Stimulated activated CD8-positive, alpha-beta memory T cell treated with anti-CD3 and anti-CD28 coated beads, Interleukin-15, amount 100 ng/mL, for 1 hour (primary cell): Measurements from ENCODE around the gene MCF2L.

Source experiments
- DNase-seq: peaks from one replicate; pipeline ENCODE4 v3.0.0-alpha.2; 2020; ENCODE audit warnings: low read depth

MCF2L gene

GRCh38 chr13:112962911-112963625 lies 5.9 kb upstream of the MCF2L start:
- no peak for DNase-seq

DNA sequence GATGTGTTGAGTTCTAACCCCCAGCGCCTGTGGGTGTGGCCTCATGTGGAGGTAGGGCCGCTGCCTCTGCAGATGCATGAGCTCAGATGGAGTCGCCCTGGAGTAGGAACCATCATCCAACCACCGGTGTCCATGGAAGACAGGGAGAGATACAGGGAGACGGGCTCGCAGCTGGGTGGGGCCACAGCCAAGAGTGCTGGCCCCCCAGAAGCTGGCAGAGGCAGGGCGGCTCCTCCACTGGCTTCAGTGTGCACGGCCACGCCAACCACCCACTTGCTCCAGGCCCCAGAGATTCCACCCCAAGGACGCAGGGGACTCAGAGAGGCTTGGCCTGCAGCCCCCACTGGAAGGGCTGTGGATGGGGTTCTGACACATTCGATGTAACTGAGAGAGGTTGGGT lies 5.4 kb upstream of the MCF2L start:
- no peak for DNase-seq

- DNase-seq: no peak
Observed at GRCh38 chr13:112964971-112965492, 4.0 kb upstream of the MCF2L start.

DNA sequence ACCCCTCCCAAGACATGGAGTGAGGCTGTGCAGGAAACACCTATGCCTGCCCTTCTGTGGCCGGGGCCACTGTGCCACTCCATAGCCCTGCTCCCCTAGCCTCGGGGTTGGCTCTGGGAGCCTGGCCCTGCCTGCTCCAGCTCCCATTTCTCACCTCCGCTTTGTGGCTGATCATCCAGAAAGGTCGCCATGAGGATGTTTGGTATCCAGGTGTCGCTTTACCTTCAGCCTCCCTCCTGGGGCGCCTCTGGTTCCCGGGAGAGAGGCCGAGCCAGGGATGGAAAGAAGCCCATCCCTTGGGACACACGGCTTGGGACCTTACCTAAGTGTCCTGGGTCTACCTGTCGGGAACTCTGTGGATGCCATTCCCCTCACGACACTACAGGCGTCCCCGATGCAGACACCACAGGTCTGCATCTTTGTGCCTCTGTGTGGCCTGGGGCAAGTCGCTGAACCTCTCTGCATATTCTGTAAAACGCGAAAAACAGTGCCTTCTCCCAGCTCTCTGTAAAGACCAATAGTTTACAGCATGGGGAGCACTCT lies 3.4 kb upstream of the MCF2L start:
- no peak for DNase-seq

DNA sequence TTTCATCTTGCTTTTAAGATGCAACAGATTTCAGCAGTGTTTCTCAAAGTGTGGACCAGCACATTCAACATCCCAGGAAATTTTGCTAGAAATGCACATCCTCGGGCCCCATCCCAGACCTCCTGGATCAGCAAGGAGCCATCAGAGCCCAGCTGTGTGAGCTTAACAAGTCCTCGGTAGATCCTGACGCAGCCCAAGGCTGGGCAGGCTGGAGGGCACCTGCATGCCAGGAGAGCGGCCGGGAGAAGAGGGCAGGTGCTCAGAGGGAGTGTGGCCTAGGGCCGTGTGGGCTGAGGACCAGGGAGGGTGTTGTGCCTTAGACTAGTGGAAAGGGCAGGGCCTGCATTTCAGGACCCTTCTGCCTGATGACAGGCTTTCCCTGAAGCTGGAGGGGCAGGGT lies 2.2 kb upstream of the MCF2L start:
- no peak for DNase-seq

DNA sequence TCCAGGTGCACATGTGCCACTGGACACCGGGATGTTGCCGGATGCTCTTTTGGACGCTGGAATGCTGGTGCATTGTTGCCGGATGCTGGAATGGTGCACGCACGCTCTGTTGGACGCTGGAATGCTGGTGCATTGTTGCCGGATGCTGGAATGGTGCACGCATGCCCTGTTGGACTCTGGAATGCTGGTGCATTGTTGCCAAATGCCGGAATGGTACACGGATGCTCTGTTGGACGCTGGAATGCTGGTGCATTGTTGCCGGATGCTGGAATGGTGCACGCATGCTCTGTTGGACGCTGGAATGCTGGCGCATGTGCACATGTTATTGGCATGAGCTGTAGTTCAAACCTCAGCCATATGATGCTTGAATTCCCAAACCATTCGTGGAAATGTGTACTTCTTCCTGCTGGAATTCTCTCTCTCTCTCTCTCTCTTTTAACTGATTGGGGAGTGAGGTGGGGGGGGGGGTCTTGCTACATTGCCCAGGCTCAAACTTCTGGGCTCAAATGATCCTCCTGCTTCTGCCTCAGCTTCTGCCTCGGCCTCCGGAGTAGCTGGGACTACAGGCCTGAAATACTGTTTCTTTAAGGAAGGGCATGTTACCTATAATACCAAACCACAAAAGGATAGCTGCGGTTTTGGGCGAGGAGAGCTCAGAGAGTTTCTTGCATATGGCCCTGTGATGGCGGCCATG lies 1.2 kb upstream of the MCF2L start:
- no peak for DNase-seq

GRCh38 chr13:112968380-112968909 lies 569 bp upstream of the MCF2L start:
- DNase-seq: peak; percentile 2

DNA sequence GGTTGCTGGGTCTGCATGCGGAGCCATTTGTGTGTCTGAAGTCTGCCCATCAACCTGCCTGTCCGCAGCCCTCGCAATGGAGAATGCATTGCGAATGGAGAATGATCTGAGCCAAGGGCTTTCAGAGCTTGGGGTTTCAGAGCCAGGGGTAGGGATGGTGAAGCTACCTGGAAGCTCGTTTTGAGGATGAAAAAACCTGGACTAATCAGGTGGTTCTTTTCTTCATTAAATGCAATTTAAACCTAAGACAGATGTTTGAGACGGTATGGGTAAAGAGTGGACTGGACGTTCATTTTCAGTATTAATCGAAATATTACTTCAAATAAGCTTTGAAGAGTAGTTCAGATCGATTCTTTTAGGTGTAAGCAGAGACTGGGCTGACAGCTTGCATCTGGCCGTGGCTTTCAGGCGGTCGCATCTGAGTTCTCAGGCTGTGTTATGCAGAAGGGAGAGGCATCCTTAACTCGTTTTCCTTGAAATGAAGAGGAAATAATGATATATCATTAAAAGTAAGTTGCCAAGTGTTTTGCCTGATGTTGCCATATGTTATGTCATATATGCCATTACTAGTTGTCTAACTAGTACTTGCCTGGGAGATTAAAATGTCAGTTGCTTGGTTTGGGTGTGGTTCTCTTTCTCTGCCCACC lies 801 bp downstream of the MCF2L start:
- DNase-seq: no peak

DNA sequence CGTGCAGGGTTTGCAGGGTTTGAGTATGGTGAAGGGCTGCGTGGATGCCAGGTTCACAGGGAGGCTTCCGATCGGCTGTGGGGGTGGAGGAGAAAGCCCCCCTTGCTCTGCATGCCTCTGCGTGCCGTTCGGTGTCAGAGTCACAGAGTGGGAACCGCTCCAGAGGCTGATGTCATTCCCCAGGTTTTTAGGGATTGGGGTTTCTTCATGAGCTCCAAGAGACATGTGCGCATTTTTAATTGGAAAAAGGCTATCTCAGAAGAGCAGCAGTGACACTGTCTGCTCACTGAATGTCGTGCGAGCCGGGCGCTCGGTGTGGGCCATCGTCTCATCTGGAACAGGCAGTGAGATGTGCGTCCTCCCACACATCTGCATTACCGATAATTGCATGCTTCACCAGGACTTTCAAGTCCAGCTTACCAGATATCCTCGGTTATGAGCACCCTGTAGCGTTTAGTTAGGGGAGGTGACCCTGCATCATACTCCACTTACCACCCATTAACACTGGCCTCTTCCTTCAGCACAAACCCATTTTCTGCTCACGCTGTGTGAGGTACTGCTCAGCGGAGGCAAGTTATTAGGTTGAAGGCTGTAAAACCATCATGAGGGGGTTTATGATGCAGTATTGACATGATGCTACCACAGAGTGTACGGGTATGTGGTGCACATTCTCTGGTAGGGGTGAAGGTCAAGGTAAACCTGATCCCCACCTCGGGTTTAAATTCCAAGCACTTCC lies 1.7 kb downstream of the MCF2L start:
- no peak for DNase-seq

GRCh38 chr13:112971288-112971643 lies 2.3 kb downstream of the MCF2L start:
- no peak for DNase-seq

GRCh38 chr13:112972258-112972657 lies 3.2 kb downstream of the MCF2L start:
- DNase-seq: no peak

- no peak for DNase-seq
Observed at GRCh38 chr13:112972867-112973576, 4.0 kb downstream of the MCF2L start.

DNA sequence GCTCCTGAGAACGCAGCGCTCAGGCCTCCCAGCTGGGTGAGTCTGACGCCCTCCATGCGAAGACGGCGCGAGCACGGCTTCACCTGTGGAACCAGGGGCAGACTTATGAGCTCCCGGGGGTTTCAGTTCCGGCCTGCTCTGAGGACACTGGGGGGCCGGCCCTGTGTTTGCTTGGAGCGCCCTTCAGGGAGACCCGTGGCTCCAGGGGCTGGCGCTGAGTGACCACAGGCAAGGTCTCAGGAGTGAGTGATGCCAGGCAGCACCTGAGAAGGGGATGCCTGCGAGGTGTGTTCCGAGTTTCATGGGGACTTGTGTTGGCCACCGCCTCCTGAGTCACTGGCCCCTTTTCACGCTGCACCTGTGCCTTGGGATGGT lies 4.5 kb downstream of the MCF2L start:
- DNase-seq: no peak

DNA sequence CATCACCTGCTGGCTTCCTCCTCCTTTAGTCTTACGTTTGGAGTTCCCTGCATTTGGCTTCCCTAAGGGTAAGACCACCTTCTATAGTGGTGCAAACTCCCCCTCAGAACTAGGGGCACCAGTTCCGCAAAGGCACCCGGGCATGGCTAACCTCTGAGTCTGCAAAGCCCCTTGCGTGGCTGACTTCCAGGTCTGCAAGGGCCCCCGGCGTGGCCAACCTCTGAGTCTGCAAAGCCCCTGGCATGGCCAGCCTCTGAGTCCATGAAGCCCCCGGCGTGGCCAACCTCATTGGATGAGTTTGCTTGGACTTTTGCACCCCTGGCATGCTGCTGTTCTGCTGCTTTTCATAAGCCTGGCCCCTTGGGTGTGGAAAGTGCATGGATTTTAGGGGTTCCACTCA lies 5.1 kb downstream of the MCF2L start:
- no peak for DNase-seq

- DNase-seq: no peak
Observed at GRCh38 chr13:112974671-112975070, 5.7 kb downstream of the MCF2L start.

DNA sequence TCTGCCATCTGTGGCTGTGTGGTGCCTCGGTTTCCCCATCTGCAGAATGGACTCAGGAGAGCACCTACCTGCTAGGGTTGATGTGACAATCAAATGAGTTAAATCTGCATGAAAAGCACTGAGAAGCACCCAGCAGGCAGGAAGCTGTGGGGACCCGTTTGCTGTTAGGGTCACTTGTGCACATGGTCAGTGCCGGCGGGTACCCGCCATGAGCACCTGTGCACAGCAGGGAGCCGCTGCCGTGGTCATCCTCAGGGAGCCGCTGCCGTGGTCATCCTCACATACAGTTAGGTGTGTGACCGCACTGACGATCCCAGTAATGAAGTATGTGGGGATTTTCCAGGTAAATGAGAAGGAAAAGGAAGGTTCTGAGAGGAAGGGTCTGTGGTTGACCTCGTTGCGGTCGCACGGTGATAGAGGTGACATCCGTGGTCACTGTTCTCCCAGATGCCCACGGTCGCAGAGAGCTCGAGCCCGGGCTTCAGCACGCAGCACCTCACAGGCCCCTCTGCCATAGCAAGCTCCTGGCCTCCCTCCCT lies 6.5 kb downstream of the MCF2L start:
- DNase-seq: no peak

DNA sequence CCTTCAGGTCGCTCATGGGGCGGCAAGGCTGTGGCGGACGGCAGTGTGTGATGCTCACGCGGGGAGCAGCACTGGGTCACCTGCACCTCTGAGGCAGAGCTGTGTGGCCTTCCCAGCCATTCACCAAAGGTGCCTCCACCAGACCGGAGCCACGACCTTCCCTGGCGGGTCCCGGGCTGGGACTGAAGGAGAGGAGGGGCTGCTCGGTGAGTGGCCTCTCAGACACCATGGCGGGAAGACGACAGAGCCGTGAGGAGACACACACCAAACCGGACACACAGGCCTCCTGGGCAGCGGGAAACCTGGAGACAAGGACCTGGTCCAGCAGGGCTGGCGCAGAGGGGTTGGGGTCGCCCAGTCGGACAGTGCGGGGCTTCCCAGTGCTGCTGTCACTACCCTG lies 7.5 kb downstream of the MCF2L start:
- DNase-seq: no peak

DNA sequence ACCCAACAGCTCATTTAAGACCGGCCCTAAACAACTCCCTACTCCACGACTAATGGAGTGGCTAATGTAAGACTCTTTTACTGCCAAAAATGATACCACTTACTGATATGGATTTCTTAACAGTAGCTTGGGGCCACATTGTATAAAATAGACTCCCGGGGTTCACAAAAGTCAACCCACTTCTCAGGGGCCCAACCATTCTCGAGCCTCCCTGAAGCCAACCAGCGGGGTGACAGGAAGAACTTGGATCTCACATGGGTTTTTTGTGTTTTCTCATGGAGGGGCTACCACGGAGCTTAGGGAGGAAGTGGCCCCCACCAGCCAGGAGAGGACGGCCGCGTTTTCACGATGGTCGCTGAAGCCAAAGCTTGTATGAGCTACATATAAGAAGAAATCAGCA lies 8.1 kb downstream of the MCF2L start:
- DNase-seq: no peak

DNA sequence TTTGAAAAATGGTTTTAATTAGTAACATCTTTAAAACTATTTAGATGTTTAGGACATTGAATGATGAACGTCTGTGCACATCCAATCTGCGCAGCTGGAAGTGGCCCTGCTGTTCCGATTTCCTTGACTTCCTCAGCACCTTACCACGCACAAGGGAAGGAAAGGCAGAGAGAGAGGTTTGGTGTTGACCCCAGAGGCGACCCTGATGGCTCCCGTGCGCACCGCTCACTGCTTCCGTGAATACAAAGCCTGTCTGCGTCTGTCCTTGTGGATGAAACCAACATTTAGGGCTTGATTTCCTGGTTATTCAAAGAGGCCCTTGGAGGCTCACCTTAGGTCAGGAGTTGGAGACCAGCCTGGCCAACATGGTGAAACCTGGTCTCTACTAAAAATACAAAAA lies 8.5 kb downstream of the MCF2L start:
- DNase-seq: no peak

GRCh38 chr13:112978561-112979405 lies 9.8 kb downstream of the MCF2L start:
- DNase-seq: no peak
